ENCODE measurements around the gene ISG15.
A peak's percentile ranks its signal among the peaks of the same experiment; 100 is the strongest.
"Not testable (repeated sequence)": the region's sequence is repeated elsewhere in the genome, so short reads cannot be mapped to it uniquely, and the experiment has no call there.

ISG15 gene

GRCh38 chr1:981955-982558, 31.2 kb upstream of the ISG15 start, which contains the start of gene PERM1:
Gene PERM1, minus strand, starts transcription at chr1:982093. Its CDS starts 1,064 bp downstream, at chr1:981029.
- no peak within 1 kb of the TSS for H3K27ac ChIP-seq
- H3K4me3 ChIP-seq (ENCODE audit: low read depth, low read length): no peak within 1 kb of the TSS
- DNase-seq: no peak
- in situ Hi-C loops (cut with HindIII; ENCODE audit: low pct_ligation_motif_present, low sequenced_read_pairs): no loop called here
- peaks cover 3% of the 10 kb centered on the region for H3K27me3 ChIP-seq (replicated peaks)
- TF ChIP-seq, protein P1, sequence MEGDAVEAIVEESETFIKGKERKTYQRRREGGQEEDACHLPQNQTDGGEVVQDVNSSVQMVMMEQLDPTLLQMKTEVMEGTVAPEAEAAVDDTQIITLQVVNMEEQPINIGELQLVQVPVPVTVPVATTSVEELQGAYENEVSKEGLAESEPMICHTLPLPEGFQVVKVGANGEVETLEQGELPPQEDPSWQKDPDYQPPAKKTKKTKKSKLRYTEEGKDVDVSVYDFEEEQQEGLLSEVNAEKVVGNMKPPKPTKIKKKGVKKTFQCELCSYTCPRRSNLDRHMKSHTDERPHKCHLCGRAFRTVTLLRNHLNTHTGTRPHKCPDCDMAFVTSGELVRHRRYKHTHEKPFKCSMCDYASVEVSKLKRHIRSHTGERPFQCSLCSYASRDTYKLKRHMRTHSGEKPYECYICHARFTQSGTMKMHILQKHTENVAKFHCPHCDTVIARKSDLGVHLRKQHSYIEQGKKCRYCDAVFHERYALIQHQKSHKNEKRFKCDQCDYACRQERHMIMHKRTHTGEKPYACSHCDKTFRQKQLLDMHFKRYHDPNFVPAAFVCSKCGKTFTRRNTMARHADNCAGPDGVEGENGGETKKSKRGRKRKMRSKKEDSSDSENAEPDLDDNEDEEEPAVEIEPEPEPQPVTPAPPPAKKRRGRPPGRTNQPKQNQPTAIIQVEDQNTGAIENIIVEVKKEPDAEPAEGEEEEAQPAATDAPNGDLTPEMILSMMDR (IDR thresholded peaks at IDR 0.05; ENCODE audit: low read depth, low read length, missing control alignments): no peak
- no peaks in the 10 kb centered on the region for H3K36me3 ChIP-seq (replicated peaks)

DNA sequence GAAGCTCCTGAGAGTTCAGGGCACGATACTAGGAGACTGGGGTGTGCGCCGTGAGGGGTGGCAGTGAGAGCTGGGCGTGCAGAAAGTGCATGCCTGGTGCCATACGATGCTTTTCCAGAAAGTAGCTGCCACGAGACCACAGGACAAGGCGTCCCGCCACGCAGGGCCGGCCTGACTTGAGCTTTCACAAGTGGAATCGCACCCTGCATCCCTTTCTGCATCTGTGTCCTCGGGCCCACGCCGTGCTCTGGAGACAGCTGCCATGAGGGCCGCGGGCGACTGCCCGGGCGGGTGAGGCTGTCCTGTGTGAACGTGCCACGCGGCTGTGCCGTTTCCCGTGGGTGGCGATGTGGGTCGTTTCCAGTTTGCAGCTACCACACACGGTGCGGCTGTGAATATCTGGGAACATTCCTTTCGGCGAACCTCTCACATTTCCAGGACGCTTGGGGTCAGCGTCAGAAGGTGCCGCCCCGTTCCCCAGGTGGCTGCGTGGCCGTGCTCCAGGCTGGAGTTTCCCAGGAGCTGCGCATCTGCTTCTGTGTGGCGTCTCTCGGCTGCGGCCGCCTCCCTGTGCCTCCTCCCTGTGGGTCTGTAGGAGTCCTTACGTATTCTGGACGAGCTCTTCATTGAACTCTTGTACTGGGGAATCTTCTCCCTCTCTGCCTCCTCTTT, 30.4 kb upstream of the ISG15 start:
- in situ Hi-C loops (cut with HindIII; ENCODE audit: low pct_ligation_motif_present, low sequenced_read_pairs): no loop called here
- DNase-seq: no peak
- Histone ChIP-seq H3K36me3 (replicated peaks) (no peaks in the 10 kb centered on the region), H3K4me3 (ENCODE audit: low read depth, low read length) (no peak overlapping the region), H3K27ac (no peak overlapping the region), H3K27me3 (replicated peaks) (peaks cover 3% of the 10 kb centered on the region)
- TF ChIP-seq, protein P1 (IDR thresholded peaks at IDR 0.05; ENCODE audit: low read depth, low read length, missing control alignments): no peak

- no peaks in the 10 kb centered on the region for H3K36me3 ChIP-seq (replicated peaks)
- peaks cover 3% of the 10 kb centered on the region for H3K27me3 ChIP-seq (replicated peaks)
- no peak overlapping the region for H3K27ac ChIP-seq
- in situ Hi-C loops (cut with HindIII; ENCODE audit: low pct_ligation_motif_present, low sequenced_read_pairs): no loop called here
- H3K4me3 ChIP-seq (ENCODE audit: low read depth, low read length): peak overlapping the region; percentile 9
- TF ChIP-seq, protein P1 (IDR thresholded peaks at IDR 0.05; ENCODE audit: low read depth, low read length, missing control alignments): peak; percentile 82
- no peak for DNase-seq
These were observed 29.4 kb upstream of the ISG15 start for GRCh38 chr1:983798-984475.

DNA sequence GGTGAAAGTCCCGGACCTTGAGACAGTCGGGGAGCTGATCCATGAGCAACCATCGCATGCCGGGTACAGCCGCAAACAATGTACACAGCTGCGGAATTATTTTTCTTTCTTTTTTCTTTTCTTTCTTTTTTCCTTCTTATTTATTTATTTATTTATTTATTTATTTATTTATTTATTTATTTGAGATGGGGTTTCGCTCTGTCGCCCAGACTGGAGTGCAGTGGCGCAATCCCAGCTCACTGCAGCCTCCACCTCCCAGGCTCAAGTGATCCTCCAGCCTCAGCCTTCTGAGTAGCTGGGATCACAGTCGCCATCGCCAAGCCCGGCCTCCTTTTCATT, 28.9 kb upstream of the ISG15 start:
- H3K27me3 ChIP-seq (replicated peaks): peaks cover 3% of the 10 kb centered on the region
- peak overlapping the region; percentile 9 for H3K4me3 ChIP-seq (ENCODE audit: low read depth, low read length)
- TF ChIP-seq, protein P1 (IDR thresholded peaks at IDR 0.05; ENCODE audit: low read depth, low read length, missing control alignments): no peak
- DNase-seq: no peak
- no peak overlapping the region for H3K27ac ChIP-seq
- in situ Hi-C loops (cut with HindIII; ENCODE audit: low pct_ligation_motif_present, low sequenced_read_pairs): no loop called here
- H3K36me3 ChIP-seq (replicated peaks): no peaks in the 10 kb centered on the region

DNA sequence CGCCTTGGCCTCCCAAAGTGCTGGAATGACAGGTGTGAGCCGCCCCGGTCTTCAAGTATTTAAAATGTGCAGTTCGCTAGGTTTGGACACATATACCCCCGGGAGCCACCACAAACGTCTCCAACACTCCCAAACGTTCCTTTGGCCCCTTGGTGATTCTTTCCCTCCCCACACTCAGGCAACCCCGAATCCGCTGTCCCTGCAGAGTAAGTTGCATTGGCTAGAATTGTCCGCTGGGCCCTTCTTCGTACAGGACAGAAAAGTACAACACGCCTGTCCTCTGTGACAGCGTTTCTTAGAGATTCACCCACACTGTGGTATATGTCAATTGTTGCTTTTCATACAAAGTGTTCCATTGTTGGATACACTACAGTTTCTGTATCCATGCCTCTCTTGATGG, 28.2 kb upstream of the ISG15 start:
- DNase-seq: no peak
- Histone ChIP-seq H3K36me3 (replicated peaks) (no peaks in the 10 kb centered on the region), H3K27me3 (replicated peaks) (peaks cover 3% of the 10 kb centered on the region), H3K4me3 (ENCODE audit: low read depth, low read length) (no peak overlapping the region), H3K27ac (no peak overlapping the region)
- TF ChIP-seq, protein P1 (IDR thresholded peaks at IDR 0.05; ENCODE audit: low read depth, low read length, missing control alignments): no peak
- in situ Hi-C loops (cut with HindIII; ENCODE audit: low pct_ligation_motif_present, low sequenced_read_pairs): no loop called here

GRCh38 chr1:988061-988460, 25.2 kb upstream of the ISG15 start:
- H3K27me3 ChIP-seq (replicated peaks); DNase-seq; H3K4me3 ChIP-seq (ENCODE audit: low read depth, low read length); H3K36me3 ChIP-seq (replicated peaks); in situ Hi-C loops (cut with HindIII; ENCODE audit: low pct_ligation_motif_present, low sequenced_read_pairs); H3K27ac ChIP-seq: not testable (repeated sequence)

DNA sequence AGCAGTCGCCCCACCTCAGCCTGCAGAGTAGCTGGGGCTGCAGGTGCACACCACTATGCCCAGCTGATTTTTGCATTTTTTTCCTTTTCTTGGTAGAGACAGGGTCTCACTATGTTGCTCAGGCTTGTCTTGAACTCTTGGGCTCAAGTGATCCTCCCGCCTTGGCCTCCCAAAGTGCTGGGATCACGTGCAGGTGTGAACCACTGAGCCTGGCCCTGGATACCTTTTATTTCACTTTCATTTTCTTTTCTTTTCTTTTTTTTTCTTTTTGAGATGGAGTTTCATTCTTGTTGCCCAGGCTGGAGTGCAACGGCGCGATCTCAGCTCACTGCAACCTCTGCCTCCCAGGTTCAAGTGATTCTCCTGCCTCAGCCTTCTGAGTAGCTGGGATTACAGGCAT, 22.0 kb upstream of the ISG15 start:
- DNase-seq; H3K36me3 ChIP-seq (replicated peaks); H3K27ac ChIP-seq; in situ Hi-C loops (cut with HindIII; ENCODE audit: low pct_ligation_motif_present, low sequenced_read_pairs); H3K27me3 ChIP-seq (replicated peaks); H3K4me3 ChIP-seq (ENCODE audit: low read depth, low read length): not testable (repeated sequence)
